ENCODE measurements around the gene TBCC.
"Not testable (repeated sequence)": the region's sequence is repeated elsewhere in the genome, so short reads cannot be mapped to it uniquely, and the experiment has no call there.

TBCC gene

GRCh38 chr6:42727627-42728026, 18.3 kb downstream of the TBCC start:
- no peak for DNase-seq

GRCh38 chr6:42727087-42727611, 18.8 kb downstream of the TBCC start:
- peak; percentile 85 for DNase-seq

GRCh38 chr6:42726485-42727086, 19.3 kb downstream of the TBCC start:
- peak; percentile 95 for DNase-seq

- DNase-seq = no peak
Measured at GRCh38 chr6:42726026-42726425, 19.9 kb downstream of the TBCC start.

GRCh38 chr6:42724825-42725224, 21.1 kb downstream of the TBCC start:
- no peak for DNase-seq

GRCh38 chr6:42722497-42722896, 23.4 kb downstream of the TBCC start, which contains the start of gene PRPH2:
TSS of gene PRPH2 (minus strand) at chr6:42722597. CDS start at chr6:42722334, 263 bp downstream.
- no peak for DNase-seq

GRCh38 chr6:42720739-42721138, 25.2 kb downstream of the TBCC start:
- DNase-seq = no peak

GRCh38 chr6:42715871-42716270, 30.0 kb downstream of the TBCC start:
- DNase-seq = no peak

GRCh38 chr6:42714098-42714761, 31.7 kb downstream of the TBCC start:
- no peak for DNase-seq

- no peak for DNase-seq
Measured at GRCh38 chr6:42711930-42712329, 34.0 kb downstream of the TBCC start.

- DNase-seq = peak; percentile 75
Measured at GRCh38 chr6:42710316-42710715, 35.6 kb downstream of the TBCC start.

- DNase-seq = no peak
Measured at GRCh38 chr6:42709871-42710270, 36.0 kb downstream of the TBCC start.

- no peak for DNase-seq
Measured at GRCh38 chr6:42708096-42708495, 37.8 kb downstream of the TBCC start.

GRCh38 chr6:42707595-42707994, 38.3 kb downstream of the TBCC start:
- DNase-seq = no peak

- no peak for DNase-seq
Measured at GRCh38 chr6:42704937-42705374, 40.9 kb downstream of the TBCC start.

GRCh38 chr6:42704251-42704936, 41.5 kb downstream of the TBCC start:
- peak; percentile 6 for DNase-seq

GRCh38 chr6:42702786-42703185, 43.1 kb downstream of the TBCC start:
- not testable (repeated sequence) for DNase-seq

GRCh38 chr6:42702200-42702599, 43.7 kb downstream of the TBCC start:
- no peak for DNase-seq

GRCh38 chr6:42698217-42698616, 47.7 kb downstream of the TBCC start:
- no peak for DNase-seq

- no peak for DNase-seq
Measured at GRCh38 chr6:42697268-42697655, 48.6 kb downstream of the TBCC start.

GRCh38 chr6:42696526-42697267, 49.2 kb downstream of the TBCC start:
- no peak for DNase-seq

GRCh38 chr6:42694586-42694985, 51.3 kb downstream of the TBCC start:
- DNase-seq = no peak

All from eye (tissue), 1 donor.